HT1080 (cell line): ENCODE results near the gene SLC29A1. TPM values are rescaled to one million over a fixed set of nuclear protein-coding genes. Genes with fewer than 3 reads are reported as not detected.
A peak's percentile ranks its signal among the peaks of the same experiment; 100 is the strongest.

Experiments used
- DNase-seq: peaks from one replicate; pipeline ENCODE4 v3.0.0-alpha.2; 2015; ENCODE audit warnings: low read depth
- total RNA-seq: library from RNA; depleted of rRNA; stranded (reverse); fragments of >200 nt; shearing (Covaris generic); gene quantifications from 2 replicates; pipeline ENCODE4 v1.2.3, GENCODE V29; 2014

Gene SLC29A1
- total RNA-seq, 1 experiment from 2014 or later, result 78.8 TPM

DNA sequence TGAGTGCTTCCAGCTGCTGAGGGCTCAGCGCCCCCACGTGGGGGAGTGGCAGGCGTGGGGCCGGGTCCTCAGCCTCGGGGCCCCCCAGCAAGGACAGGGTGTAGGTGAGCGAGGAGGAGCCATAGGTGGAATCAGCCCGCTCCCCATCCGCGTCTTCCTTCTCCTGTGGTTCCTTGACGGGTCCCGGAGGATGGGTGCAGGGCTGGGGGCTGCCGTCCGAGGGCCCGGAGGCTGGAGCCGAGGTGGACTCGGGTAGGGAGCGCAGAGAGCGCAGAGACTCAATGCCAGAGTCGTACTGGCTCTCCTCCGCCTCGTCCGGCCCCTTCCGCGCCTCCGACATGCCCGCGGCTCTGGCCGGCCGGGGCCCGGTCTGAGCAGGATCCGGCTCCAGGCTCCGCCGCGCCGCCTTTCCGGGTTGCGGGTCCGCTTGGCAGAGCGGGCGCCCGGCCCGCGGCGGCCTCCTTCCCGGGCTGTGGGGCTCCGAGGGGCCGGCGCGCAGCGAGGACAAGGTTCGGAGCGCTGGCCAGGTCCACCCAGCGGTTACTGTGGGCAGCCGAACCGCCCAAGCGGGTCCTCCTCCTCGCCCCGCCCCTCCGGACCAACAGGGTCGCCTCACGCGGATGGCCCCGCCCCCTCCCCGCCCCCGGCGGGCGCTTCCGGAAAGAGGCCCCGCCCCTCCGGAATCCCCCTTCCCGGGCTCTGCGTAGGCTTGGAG lies 41.8 kb downstream of the SLC29A1 start, which contains the start of gene NFKBIE:
Gene NFKBIE (minus strand): TSS at position 545 of the 715 bp plus-strand sequence. CDS start 205 bp downstream, at position 340.
- DNase-seq, result peak; percentile 59

DNA sequence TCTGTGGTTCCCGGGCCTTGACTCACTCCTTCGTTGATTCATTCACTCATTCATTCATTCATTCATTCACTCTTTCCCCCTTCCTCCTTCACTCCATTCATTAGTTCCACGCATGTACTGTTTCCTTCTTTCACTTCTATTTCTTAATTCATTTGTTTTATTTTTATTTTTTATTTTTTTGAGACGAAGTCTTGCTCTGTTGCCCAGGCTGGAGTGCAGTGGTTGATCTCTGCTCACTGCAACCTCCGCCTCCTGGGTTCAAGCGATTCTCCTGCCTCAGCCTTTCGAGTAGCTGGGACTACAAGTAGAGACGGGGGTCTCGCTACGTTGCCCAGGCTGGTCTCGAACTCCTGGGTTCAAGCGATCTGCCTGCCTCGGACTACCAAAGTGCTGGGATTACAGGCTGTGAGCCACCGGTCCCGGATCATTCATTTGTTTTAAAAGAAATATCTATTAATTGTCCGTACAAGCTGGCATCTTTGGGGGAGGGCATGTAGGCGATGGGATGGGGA lies 42.4 kb downstream of the SLC29A1 start:
- peak; percentile 73 for DNase-seq

DNA sequence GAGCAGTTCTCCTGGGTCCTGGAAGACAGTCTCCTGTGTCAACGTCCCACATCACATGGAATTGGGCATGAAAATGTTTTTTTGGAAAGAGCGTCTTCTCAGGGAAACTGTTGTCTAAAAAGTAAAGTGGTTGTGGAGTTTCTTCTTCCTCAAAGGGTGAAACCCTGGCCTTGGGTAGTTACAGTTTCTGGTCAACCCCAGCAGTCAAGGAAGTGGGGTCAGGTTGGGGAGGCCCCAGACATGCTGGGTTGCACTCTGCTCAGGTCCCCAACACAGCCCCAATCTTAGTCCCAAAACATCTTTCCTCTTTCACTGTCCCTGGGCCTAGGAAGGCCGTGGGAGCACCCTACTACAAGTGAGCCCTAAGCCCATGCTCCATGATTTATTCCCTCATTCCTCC lies 43.0 kb downstream of the SLC29A1 start:
- DNase-seq, result no peak

DNA sequence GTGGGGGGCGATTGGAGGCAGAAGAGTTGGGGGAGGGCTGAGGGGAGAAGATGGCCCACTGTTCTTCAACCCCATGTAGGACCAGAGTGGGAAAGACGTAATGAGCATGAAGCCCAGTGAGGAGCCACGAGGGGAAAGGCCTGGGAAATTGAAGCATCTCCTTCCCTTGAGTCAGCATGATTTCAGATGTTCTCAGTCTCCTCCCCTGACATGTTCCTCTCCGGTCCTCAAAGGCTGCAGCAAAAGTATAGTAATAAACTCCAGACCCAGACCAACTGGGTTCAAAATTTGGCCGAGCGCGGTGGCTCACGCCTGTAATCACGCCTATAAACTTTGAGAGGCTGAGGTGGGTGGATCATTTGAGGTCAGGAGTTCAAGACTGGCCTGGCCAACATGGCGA lies 43.9 kb downstream of the SLC29A1 start:
- no peak for DNase-seq

DNA sequence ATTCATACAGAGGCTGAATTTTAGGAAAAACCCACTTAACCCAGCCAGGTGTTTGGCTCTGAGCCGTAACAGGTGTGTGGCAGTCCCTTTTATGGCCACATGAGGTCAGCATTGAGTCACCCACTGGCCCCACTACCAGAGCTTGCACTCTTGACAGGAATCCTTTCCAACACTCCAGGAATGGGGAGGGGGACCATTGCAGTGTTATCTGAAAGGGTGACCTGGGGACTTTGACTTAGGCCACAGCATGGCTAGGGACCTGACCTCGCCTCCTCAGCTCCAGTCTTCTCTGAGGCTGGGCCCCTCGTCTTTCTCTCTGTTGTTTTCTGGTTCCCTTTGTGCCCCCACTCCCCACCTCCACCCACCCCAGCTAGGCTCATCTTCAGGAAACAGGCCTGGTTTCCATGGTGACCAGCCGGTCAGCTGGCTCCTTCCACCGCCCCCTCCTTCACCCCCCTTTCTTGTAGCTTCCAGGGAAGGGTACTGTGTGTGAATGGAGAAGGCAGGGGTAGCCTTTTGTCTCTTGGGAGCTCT lies 44.8 kb downstream of the SLC29A1 start:
- no peak for DNase-seq

DNA sequence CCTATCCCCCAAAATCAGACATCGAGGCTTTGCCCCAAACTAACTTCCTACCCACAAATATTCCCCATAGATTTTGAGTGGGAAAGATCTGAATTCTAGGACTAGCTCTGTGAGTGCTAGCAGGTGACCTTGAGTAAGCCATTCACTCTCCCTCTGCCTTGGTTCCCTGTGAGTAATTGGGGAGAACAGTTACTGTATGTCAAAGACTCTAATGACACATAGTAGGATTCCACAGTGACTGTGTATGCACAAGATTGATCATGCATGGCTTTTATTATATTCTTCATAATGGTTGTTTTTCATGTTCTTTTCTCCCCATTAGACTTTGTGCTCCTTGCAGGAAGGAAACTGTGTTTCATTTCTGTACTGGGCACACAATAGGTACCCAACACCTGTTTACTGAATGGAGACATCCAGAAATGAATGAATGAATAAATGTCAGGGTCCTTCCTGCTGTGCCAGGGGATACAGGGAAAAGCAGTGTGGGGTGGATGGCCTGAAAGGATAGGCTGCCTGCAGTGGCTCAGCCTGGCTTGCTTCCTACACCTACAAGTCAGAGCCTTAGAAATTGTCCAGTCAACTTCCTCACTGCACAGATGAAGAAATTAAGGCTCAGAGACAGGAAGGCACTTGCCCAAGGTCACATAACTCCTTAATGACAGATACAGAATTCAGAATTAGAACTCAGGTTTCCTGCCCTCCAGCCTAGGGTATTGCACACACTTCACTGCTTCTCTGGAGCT lies 46.0 kb downstream of the SLC29A1 start:
- DNase-seq, result no peak

DNA sequence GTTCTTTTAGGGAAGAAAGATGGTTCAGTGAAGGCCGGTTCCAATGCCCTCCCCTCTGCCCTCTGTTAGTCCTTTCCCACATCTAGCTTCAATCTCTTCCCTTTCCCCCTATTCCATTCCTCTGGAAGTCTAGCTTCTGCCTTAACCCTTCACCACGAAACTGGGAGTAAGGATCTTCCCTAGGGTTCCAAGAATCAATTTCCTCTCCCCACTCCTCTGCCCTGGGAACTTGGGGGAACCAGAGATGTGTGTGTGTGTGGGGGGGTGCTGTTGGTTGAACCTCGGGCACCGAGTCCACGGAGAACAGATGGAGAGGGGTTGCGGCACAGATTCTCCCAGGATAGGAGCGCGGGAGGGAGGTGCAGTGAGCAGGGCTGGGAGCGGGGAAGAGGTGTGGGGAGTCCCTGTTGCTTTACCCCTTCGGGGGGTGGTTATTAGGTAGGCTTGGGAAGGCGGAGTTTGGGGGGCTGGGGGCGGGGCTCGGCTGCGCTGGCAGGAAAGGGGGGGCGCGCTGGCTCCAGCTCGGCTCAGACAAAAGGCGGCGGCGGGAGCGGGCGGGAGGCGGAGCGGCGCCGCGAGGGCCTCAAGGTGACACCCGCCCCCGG lies 46.6 kb downstream of the SLC29A1 start, which contains the start of gene TMEM151B:
Gene TMEM151B (plus strand): TSS at position 530 of the 605 bp plus-strand sequence. CDS start 293 bp downstream, outside the sequence.
- DNase-seq, result no peak

DNA sequence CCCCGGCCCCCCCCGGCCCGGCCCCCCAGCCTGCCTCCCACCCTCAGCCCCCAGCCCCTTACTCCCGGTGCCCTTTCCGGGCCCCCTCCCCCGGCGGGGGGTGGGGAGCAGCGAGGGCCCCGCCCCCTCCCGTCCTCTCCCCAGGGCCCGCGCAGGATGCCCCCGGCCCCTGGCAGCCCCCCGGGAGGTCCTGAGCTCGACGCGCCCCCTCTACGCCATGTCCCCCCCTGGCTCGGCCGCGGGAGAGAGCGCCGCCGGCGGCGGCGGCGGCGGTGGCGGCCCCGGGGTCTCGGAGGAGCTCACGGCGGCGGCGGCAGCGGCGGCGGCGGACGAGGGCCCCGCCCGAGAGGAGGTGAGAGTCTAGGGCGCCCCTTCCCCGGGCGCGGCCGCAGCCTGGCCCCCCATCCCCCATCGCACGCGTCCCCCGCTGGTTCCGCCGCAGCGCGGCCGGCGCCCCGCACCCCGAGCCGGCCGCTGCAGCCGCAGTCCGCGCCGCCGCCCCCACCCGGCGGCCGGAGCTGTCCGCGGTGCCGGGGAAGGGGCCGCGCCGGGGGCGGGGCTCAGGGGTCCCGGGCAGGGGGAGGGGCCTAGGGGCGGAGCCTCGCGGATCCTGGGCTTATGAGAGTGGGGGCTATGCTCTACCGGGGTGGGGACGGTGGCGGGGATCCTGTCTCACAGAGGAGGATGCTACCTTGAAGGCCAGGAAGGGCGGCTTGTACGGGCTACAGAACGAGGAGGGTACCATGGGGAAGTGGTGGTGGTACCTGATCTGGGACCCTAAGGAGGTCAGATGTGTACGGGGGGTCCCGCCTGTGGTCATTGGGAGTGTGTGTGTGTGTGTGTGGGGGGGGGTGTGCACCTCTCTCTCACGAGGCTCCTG lies 47.4 kb downstream of the SLC29A1 start:
- no peak for DNase-seq

DNA sequence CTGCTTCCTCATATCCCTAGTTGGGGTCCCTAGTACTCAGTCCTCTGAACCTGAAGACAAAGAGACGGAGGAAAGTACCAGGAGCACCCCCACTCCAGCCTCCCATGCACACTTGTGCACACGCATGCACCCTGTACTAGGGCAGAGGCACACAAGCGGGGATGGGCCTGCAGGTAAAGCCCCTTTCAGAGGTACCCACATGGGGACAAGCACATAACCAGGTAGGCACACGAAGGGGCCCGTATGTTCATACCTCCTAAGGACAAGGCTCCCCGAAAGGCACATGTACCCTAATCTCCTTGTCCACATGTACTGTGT lies 48.0 kb downstream of the SLC29A1 start:
- no peak for DNase-seq

DNA sequence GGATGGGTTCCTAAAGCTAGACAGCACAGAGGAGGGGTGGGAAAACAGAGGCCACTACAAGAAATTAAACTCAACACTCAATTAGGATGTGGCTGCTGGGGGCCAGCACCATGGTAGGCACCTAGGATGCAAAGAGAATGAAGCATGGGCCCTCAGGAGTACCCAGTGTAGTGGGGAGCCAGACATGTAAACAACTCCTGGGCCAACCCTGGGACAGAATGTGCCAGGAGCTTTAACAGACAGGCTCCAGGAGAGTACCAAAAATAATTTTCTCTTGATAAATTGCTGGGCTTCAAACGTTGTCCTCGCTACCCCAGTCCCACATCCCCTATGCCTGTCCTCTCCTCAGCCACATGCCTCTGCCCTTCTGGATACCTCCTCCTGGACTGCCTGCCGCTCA lies 48.5 kb downstream of the SLC29A1 start:
- no peak for DNase-seq

DNA sequence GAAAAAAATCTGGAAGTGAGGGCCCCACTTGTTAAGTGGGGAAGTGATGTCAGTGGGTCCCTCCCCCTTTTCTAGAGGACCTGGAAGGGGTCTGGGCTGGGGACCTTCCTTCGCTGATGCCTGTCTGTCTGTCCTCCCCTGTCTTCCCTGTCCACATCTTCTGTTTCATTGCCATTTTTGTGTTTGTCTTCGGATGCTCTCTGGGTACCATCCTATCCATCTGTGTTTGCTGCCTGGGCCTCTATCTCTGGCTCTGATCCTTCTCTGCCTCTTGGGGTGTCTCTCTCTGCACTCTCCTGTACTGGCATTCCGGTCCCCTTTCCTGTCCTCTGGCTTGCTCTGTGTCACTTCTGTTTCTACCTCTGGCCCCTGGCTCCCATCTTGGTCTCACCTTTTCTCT lies 49.1 kb downstream of the SLC29A1 start:
- no peak for DNase-seq

DNA sequence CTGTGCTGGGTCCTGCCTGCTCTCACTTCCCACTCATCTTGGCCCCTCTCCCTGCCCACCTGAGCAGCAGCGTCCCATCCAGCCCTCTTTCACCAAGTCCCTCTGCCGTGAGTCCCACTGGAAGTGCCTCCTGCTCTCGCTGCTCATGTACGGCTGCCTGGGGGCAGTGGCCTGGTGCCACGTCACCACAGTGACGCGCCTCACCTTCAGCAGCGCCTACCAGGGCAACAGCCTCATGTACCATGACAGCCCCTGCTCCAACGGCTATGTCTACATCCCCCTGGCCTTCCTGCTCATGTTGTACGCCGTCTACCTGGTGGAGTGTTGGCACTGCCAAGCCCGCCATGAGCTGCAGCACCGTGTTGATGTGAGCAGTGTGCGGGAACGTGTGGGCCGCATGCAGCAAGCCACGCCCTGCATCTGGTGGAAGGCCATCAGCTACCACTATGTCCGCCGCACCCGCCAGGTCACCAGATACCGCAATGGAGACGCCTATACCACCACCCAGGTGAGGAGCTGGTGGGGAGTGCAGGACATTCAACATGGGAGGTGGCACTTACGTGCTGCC lies 49.7 kb downstream of the SLC29A1 start:
- no peak for DNase-seq

DNA sequence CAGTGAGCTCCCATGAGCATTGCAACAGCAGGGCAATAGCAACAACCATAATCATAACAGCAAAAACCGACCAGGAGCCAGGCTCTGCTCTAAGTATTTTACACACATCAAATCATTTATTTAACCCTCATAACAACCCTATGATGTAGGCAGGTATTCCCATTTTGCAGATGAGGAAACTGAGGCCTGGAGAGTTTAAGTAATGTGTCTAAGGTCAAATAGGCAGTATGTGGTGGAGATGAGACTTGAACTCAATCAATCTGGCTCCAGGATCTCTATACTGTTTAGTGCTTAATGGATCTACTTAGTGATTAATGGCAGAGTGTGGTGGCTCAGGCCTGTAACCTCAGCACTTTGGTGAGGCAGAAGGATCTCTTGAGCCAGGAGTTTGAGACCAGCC lies 50.2 kb downstream of the SLC29A1 start:
- no peak for DNase-seq

DNA sequence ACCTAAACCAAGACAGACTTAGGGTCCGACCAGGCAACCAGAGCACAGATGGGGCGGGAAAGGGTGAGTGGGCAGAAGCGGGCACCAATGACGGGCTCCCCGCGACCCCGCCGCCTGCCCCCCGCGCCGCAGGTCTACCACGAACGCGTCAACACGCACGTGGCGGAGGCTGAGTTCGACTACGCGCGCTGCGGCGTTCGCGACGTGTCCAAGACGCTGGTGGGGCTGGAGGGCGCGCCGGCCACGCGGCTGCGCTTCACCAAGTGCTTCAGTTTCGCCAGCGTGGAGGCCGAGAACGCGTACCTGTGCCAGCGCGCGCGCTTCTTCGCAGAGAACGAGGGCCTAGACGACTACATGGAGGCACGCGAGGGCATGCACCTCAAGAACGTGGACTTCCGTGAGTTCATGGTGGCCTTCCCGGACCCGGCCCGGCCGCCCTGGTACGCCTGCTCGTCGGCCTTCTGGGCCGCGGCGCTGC lies 51.9 kb downstream of the SLC29A1 start:
- DNase-seq, result no peak

DNA sequence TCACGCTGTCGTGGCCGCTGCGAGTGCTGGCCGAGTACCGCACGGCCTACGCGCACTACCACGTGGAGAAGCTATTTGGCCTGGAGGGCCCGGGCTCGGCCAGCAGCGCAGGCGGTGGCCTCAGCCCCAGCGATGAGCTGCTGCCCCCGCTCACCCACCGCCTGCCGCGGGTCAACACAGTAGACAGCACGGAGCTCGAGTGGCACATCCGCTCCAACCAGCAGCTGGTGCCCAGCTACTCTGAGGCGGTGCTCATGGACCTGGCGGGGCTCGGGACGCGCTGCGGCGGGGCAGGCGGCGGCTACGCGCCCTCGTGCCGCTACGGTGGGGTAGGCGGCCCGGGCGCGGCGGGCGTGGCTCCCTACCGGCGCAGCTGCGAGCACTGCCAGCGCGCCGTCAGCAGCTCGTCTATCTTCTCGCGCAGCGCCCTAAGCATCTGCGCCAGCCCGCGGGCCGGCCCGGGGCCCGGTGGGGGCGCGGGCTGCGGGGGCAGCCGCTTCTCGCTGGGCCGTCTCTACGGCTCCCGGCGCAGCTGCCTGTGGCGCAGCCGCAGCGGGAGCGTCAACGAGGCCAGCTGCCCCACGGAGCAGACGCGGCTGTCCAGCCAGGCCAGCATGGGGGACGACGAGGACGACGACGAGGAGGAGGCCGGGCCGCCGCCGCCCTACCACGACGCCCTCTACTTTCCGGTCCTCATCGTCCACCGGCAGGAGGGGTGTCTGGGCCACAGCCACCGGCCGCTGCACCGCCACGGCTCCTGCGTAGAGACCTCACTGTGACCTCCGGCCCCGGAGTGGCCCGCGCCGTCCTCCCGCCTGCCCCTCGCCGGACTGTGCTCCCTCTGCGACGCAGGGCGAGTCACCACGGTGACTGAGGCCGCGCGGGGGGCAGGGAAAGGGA lies 52.6 kb downstream of the SLC29A1 start:
- DNase-seq, result no peak

DNA sequence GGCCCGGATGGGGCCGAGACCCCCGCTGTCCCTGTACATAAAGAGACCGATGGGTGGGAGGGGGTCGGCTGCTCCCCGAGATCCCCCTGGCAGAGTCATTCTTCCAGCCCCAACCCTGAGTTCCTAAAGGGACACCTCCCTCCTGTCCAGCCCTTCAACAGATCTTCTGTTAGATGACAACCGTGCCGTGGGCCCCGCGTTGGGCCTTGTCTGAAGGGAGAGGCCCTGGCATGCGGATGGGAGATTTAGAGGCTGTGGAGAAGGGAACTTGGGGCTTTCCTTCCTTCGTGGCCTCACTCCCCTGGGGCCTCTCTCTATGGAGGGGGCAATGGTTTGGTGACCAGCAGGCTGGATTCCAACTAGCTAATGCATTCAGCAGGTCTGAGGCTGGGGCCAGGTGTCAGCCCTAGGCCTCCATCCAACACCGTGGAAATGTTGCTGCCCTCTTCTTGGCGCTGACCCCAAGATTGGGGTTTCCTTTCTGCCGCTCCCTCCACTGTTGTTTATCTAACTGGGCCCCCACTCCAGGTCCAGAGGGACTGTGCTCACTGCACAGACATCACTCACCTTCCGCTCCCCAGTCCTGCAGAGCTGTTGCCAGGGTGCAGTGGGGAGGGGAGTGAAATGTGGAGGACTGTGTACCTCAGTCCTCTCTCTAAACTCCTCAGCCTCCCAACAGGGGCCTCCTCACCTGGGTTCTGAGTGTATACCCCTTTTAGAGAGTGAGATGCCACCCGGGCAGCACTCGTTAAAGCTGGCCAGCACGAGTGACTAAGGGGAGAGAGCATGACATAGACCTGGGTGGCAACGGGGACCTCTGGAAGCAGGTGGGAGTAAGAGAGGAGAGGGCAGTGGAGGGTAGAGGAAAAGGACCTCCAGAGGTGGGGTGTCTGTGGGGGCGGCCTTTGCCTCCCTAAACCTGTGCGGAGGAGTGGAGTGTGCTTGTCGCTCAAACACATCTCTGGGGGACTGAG lies 53.6 kb downstream of the SLC29A1 start:
- no peak for DNase-seq

DNA sequence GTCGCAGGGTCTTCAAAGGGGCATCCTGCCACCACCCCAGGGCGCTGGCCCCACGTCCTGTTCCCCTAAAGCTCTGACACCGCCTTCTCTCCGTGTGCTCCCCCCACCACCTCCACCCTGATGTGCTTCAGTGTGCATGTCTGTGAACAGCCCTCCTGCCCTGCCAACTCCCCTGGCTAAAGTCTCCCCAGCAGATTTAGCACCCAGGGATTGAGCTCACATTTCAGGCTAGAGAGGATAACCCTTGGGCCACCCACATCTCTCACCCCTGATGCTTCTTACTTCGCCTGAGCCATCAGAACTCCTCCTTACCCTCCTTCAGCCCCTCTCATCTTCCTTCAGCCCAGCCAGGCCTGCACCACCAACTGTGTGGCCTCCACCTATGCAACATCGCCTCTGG lies 54.4 kb downstream of the SLC29A1 start:
- no peak for DNase-seq

DNA sequence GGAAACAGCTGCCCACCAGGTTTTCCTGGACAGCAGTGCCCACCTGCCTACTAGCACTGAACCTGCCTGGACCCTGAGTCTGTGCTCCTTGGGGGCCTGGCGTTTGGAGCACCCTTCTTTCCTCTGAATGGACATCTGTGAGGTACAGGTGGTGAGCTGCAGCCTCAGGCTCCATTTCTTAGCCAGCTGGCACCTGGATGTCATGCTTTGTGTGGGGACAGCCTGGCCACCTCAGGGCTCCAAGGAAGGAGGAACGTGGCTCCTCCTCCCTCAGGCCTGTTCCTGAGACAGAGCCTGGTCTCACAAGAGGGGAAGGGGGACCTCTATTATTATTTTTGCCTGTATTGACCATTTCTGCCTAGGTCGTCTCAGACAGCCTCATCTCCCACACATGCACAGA lies 54.9 kb downstream of the SLC29A1 start:
- DNase-seq, result no peak
